HepG2 (cell line): ENCODE results near the gene GPR87.

Experiments used
- ATF7 ChIP-seq, 2 experiments: fragments of 450-650 bp in 1 of 2; sonication (generic) in 1 of 2; formaldehyde crosslinking in 1 of 2; IDR thresholded peaks; 2 replicates each; pipeline versions ENCODE4 v1.4.0 to v1.6.1; 2016 to 2020; ENCODE audit warnings: antibody characterized with exemption in 1 of 2, mild to moderate bottlenecking in 1 of 2, missing genetic modification reagents in 1 of 2
- CEBPB ChIP-seq: IDR thresholded peaks from 2 replicates; pipeline ENCODE4 v1.6.1; 2011; ENCODE audit warnings: low read depth, low read length, improper control_type of control experiment, borderline replicate concordance
- TCF7L2 ChIP-seq: IDR thresholded peaks from 2 replicates; pipeline ENCODE4 v1.6.1; 2011; ENCODE audit warnings: mild to moderate bottlenecking, low read depth, low read length, moderate library complexity
- XBP1 ChIP-seq: sonication (generic); formaldehyde crosslinking; IDR thresholded peaks from 2 replicates; pipeline ENCODE4 v1.5.0; 2020; ENCODE audit warnings: missing genetic modification reagents

- TF ChIP-seq TCF7L2 (no peak), XBP1 (CRISPR knock-in tag) (no peak), ATF7 (IDR thresholded peaks at IDR 0.05) (no peak), ATF7 (CRISPR knock-in tag; IDR thresholded peaks at IDR 0.05) (no peak), CEBPB (no peak)
Observed at GRCh38 chr3:151316267-151316991, at the start of gene GPR87.
